CD4-positive, CD25-positive, alpha-beta regulatory T cell (primary cell): ENCODE data around the gene PDE4D. TPM values are rescaled to one million over a fixed set of nuclear protein-coding genes. Genes with fewer than 3 reads are reported as not detected.
A peak's percentile ranks its signal among the peaks of the same experiment; 100 is the strongest.

Experiments used
- ATAC-seq, 2 donors: fragments of 150-1000 bp; cut with Tn5 transposase; one replicate each; pipeline ENCODE4 v1.10.0; 2021; ENCODE audit warnings: low read depth in 2 of 2, moderate number of reproducible peaks in 2 of 2, moderate library complexity in 1 of 2
- DNase-seq, 3 donors: peaks; one replicate each; pipeline versions ENCODE4 v3.0.0 to v3.0.0-alpha.2; 2012 to 2022; ENCODE audit warnings: mixed read lengths in 1 of 3
- H3K27ac ChIP-seq: one replicate; pipeline ENCODE4 v1.7.0; 2013; ENCODE audit warnings: mild to moderate bottlenecking, low read length; ENCODE audit not compliant: insufficient read depth, poor library complexity, severe bottlenecking
- H3K27me3 ChIP-seq: one replicate; pipeline ENCODE4 v1.7.0; 2013; ENCODE audit warnings: low read length; ENCODE audit not compliant: control insufficient read depth, insufficient read depth
- H3K36me3 ChIP-seq: one replicate; pipeline ENCODE4 v1.7.0; 2013; ENCODE audit warnings: mild to moderate bottlenecking, low read length, moderate library complexity; ENCODE audit not compliant: control insufficient read depth, insufficient read depth
- H3K4me1 ChIP-seq: 2 replicates; pipeline ENCODE4 v1.7.0; 2013; ENCODE audit warnings: mild to moderate bottlenecking, low read length; ENCODE audit not compliant: insufficient read depth, control insufficient read depth, poor library complexity, severe bottlenecking
- H3K4me3 ChIP-seq: one replicate; pipeline ENCODE4 v1.7.0; 2013; ENCODE audit warnings: low read depth, mild to moderate bottlenecking, low read length, moderate library complexity
- H3K9me3 ChIP-seq, 2 experiments: 1 replicate in 1 of 2; 2 replicates in 1 of 2; pipeline ENCODE4 v1.7.0; 2013; ENCODE audit warnings: low read length in 2 of 2, mild to moderate bottlenecking in 1 of 2, moderate library complexity in 1 of 2; ENCODE audit not compliant: control insufficient read depth in 2 of 2
- H3K27ac Mint-ChIP-seq, 3 donors: one replicate each; pipeline ENCODE4 v1.8.0; 2020 to 2022; ENCODE audit warnings: mild to moderate bottlenecking in 3 of 3, mixed read lengths in 3 of 3, moderate library complexity in 2 of 3
- H3K27me3 Mint-ChIP-seq: one replicate; pipeline ENCODE4 v1.8.0; 2022; ENCODE audit warnings: mild to moderate bottlenecking, mixed read lengths
- H3K36me3 Mint-ChIP-seq: one replicate; pipeline ENCODE4 v1.8.0; 2020; ENCODE audit warnings: mixed read lengths
- H3K4me1 Mint-ChIP-seq, 4 donors: one replicate each; pipeline ENCODE4 v1.8.0; 2020 to 2022; ENCODE audit warnings: mixed read lengths in 4 of 4, mild to moderate bottlenecking in 1 of 4
- H3K4me3 Mint-ChIP-seq, 4 donors: one replicate each; pipeline ENCODE4 v1.8.0; 2020 to 2022; ENCODE audit warnings: mild to moderate bottlenecking in 4 of 4, mixed read lengths in 4 of 4, moderate library complexity in 3 of 4
- H3K9me3 Mint-ChIP-seq, 7 donors: one replicate each; pipeline ENCODE4 v1.8.0; 2020 to 2022; ENCODE audit warnings: mixed read lengths in 7 of 7, mild to moderate bottlenecking in 3 of 7, moderate library complexity in 2 of 7
- polyA plus RNA-seq, 4 donors: library from polyadenylated mRNA; unstranded; fragments of 300-500 nt; fragmentation: Illumina TruSeq; gene quantifications; one replicate each; pipeline ENCODE4 v1.2.3, GENCODE V29; 2021
- total RNA-seq: library from RNA; stranded (reverse); gene quantifications from one replicate; pipeline ENCODE4 v1.2.3, GENCODE V29; 2022

Gene PDE4D
- total and polyA plus RNA-seq, 5 donors from 2014 or later, result 2.1 to 39.9 (median 4.8) TPM

DNA sequence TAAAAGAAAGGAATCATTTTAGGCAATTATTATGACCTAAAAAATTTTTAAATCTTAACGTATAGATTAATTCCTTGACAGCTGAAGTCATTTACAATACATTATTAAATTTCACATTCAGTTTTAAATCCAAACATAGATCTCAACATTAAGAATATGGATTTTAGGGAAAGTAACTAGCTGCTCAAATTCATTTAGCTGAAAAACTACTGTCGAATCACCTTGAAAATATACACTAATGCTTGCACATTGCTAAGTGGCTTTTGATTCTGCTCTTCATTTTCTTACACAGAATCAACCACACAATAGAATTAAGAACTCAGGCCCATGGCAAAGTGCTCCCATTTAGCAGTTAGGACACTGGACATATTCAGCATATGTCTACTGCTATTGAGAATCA, 856.5 kb downstream of the PDE4D start:
- H3K4me1 Mint-ChIP-seq, result peaks cover 25 to 62% (median 35%) of the 10 kb centered on the region in 4 donors
- peaks cover 15% of the 10 kb centered on the region for H3K27me3 Mint-ChIP-seq
- no peaks in the 10 kb centered on the region for H3K9me3 Mint-ChIP-seq
- peak overlapping the region in 2 of 4 donors; percentile 84 to 96 for H3K4me3 Mint-ChIP-seq
- no peaks in the 10 kb centered on the region for H3K9me3 ChIP-seq
- no peaks in the 10 kb centered on the region for H3K36me3 ChIP-seq
- H3K27ac ChIP-seq, result no peak overlapping the region
- H3K4me3 ChIP-seq, result peak overlapping the region; percentile 92
- H3K36me3 Mint-ChIP-seq, result no peaks in the 10 kb centered on the region
- peaks cover 13% of the 10 kb centered on the region for H3K27me3 ChIP-seq
- peaks cover 28% of the 10 kb centered on the region for H3K4me1 ChIP-seq
- DNase-seq, result no peak
- ATAC-seq, result no peak
- peak overlapping the region in 1 of 3 donors; percentile 80 for H3K27ac Mint-ChIP-seq

DNA sequence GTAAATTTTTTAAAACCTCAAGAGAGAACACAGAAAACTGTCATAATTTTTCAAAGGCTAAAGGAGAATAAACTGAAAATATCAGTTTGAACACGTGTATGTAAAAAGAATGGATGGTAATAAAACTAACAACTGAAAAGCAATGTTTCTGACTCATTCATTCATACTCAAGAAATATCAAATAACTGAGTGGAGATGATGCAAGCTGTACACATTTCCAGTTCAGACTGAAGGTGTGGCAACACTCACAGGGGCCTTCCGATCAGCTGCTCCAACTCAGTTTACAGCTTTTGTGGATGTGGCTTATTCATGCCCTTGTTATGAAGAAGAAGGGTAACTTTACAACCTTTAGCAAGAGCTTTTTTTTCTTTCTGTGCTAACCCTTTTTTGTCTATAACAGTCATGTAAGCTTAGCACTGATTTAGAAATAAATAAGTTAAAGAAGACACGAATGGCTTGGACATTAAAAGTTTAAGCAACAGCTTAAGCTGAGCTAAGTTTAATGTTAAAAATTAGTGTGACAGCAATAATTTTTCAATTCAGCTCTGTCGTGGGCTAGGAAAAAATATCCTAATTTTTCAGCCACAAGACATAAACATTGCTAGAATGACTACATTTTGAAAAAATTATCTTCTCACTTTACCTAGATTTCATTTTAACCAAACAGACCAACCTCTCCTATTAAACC, 857.1 kb downstream of the PDE4D start:
- H3K36me3 ChIP-seq, result no peaks in the 10 kb centered on the region
- Mint-ChIP-seq H3K27me3 (peaks cover 9% of the 10 kb centered on the region), H3K4me3 (peak overlapping the region in 3 of 4 donors; percentile 17 to 65 (median 53)), H3K9me3 (no peaks in the 10 kb centered on the region), H3K27ac (no peak overlapping the region), H3K4me1 (peaks cover 25 to 59% (median 30%) of the 10 kb centered on the region in 4 donors), H3K36me3 (peaks cover 4% of the 10 kb centered on the region)
- H3K4me1 ChIP-seq, result peaks cover 28% of the 10 kb centered on the region
- peaks cover 13% of the 10 kb centered on the region for H3K27me3 ChIP-seq
- DNase-seq (peak in 2 of 3 donors; percentile 3 to 48), ATAC-seq (no peak)
- H3K27ac ChIP-seq, result no peak overlapping the region
- H3K4me3 ChIP-seq, result peak overlapping the region; percentile 92
- no peaks in the 10 kb centered on the region for H3K9me3 ChIP-seq

DNA sequence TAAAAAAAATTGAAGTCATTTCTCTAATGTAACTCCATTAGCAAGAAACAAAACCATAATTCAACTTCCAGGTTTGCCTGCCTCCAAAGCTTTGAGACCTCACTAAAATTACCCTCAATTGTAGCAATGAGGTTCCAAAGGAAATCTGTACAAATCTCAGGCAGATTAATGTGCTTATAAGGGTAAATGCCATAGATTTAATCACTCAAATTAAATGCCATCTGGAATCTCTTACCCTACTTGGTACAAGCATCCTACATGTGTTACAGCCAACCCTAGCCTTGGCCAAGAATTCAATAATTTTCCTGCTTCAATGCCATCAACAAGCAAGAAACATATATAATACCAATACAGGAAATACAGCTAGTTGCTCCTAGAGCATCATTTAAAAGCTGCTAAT, 857.8 kb downstream of the PDE4D start:
- no peak overlapping the region for H3K27ac Mint-ChIP-seq
- Histone ChIP-seq H3K9me3 (no peaks in the 10 kb centered on the region), H3K4me3 (peak overlapping the region; percentile 92), H3K36me3 (no peaks in the 10 kb centered on the region), H3K4me1 (peaks cover 28% of the 10 kb centered on the region), H3K27me3 (peaks cover 10% of the 10 kb centered on the region), H3K27ac (no peak overlapping the region)
- ATAC-seq (no peak), DNase-seq (no peak)
- H3K4me3 Mint-ChIP-seq, result peak overlapping the region in 1 of 4 donors; percentile 65
- H3K9me3 Mint-ChIP-seq, result no peaks in the 10 kb centered on the region
- H3K4me1 Mint-ChIP-seq, result peaks cover 24 to 61% (median 26%) of the 10 kb centered on the region in 4 donors
- H3K36me3 Mint-ChIP-seq, result peaks cover 8% of the 10 kb centered on the region
- peaks cover 7% of the 10 kb centered on the region for H3K27me3 Mint-ChIP-seq

DNA sequence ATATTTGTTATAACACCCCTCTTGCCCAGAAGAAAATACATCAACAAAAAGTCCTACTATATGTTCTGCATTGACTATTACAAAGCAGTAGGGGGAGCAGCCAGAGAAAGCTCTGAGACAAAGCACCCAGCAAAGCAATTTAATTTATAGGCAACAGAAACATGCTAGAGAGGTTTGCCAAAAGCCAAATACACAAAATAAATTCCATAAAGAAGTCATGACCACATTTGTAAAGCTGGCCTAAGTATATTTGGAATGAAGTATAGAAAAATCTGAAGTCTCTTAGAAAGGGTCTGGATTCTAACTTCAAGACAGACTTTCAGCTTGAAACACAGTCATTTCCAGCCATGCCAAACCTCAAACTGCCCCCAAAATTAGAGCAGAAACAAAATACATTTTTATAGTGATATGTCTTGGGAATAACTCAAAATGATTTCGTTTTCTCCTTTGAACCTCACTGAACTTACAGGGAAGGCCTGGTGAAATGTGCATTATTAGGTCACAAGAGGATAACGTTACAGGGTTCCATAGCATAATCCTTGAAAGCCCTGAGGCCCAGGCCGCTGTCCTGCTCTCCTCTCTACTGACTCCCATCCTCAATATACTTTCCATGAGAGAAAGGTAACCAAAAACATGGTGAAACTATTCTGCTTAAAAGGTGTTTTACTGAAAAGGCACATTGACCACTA, 858.9 kb downstream of the PDE4D start:
- H3K36me3 ChIP-seq, result no peaks in the 10 kb centered on the region
- peak in 1 of 2 donors; percentile 18 for ATAC-seq
- peak; percentile 3 to 62 (median 40) for DNase-seq
- H3K9me3 Mint-ChIP-seq, result no peaks in the 10 kb centered on the region
- H3K27ac Mint-ChIP-seq, result peak overlapping the region in 2 of 3 donors; percentile 29 to 42
- H3K4me3 Mint-ChIP-seq, result peak overlapping the region in 1 of 4 donors; percentile 22
- peaks cover 14% of the 10 kb centered on the region for H3K36me3 Mint-ChIP-seq
- H3K4me1 ChIP-seq, result peaks cover 28% of the 10 kb centered on the region
- peaks cover 7% of the 10 kb centered on the region for H3K27me3 ChIP-seq
- H3K4me3 ChIP-seq, result peak overlapping the region; percentile 2
- H3K9me3 ChIP-seq, result no peaks in the 10 kb centered on the region
- no peaks in the 10 kb centered on the region for H3K27me3 Mint-ChIP-seq
- peaks cover 17 to 59% (median 21%) of the 10 kb centered on the region in 4 donors for H3K4me1 Mint-ChIP-seq
- H3K27ac ChIP-seq, result no peak overlapping the region

DNA sequence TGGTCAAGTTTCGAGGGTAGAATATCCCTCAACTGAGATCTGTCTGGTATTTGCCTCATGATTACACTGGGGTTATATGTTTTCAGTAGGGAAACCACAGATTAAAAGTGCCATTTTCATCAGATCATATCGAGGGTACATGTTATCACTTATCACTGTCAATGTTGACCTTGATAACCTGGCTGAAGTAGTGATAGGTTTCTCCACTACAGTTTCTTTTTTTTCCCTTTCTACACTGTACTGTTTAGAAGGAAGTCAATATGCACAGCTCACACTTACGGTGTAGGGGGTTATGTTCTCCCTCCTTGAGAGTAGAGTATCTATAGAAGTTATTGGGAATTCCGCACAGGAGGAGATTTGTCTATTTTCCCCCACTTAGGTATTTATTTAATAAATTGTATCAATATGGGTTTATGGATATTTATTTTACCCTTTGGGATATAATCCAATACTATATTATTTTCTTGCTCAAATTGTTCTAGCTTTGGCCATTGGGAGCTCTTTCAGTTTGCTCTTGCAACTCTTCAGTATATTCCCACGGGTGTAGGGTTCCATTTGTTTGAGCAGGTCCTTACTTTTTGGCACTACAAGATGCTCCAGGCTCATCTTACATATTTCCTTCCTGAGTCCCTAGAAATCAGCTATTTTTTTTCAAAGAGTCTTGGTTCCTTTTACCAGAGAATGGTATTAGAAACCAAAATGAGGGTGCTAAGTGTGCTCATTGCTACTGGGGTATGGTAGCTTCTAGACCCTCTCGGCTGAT, 866.2 kb downstream of the PDE4D start:
- Mint-ChIP-seq H3K4me3 (no peak overlapping the region), H3K9me3 (peaks cover 0 to 1% (median 0%) of the 10 kb centered on the region in 7 donors), H3K36me3 (peaks cover 27% of the 10 kb centered on the region), H3K27me3 (no peaks in the 10 kb centered on the region), H3K4me1 (peaks cover 0 to 12% (median 5%) of the 10 kb centered on the region in 4 donors), H3K27ac (no peak overlapping the region)
- no peaks in the 10 kb centered on the region for H3K27me3 ChIP-seq
- no peak overlapping the region for H3K27ac ChIP-seq
- H3K4me1 ChIP-seq, result no peaks in the 10 kb centered on the region
- ATAC-seq (no peak), DNase-seq (no peak)
- H3K4me3 ChIP-seq, result no peak overlapping the region
- no peaks in the 10 kb centered on the region for H3K36me3 ChIP-seq
- H3K9me3 ChIP-seq, result no peaks in the 10 kb centered on the region

DNA sequence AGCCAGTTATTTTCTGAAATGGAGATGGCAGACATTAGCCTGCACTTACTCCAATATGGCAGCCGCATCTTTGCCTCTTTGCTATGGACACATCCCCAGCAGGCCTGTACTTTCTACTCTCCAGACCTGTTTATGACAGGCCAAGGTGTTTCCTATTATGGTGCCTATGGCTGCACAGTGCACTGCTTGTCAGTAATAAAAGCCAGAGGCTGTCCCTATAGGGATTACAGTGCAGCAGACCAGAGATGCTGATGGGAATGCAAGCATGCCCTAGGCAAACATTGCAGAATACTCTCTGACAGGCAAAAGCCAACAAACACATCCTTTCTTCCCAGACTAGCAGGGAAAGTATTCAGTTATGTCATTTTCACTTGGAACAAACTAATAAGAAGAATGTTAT, 867.8 kb downstream of the PDE4D start:
- Mint-ChIP-seq H3K27ac (no peak overlapping the region), H3K36me3 (peaks cover 26% of the 10 kb centered on the region), H3K27me3 (no peaks in the 10 kb centered on the region), H3K9me3 (peaks cover 0 to 2% (median 0%) of the 10 kb centered on the region in 7 donors), H3K4me1 (peaks cover 0 to 18% (median 7%) of the 10 kb centered on the region in 4 donors), H3K4me3 (no peak overlapping the region)
- Histone ChIP-seq H3K9me3 (no peaks in the 10 kb centered on the region), H3K27me3 (no peaks in the 10 kb centered on the region), H3K4me3 (no peak overlapping the region), H3K4me1 (no peaks in the 10 kb centered on the region), H3K27ac (no peak overlapping the region), H3K36me3 (no peaks in the 10 kb centered on the region)
- ATAC-seq, result no peak
- DNase-seq, result no peak

DNA sequence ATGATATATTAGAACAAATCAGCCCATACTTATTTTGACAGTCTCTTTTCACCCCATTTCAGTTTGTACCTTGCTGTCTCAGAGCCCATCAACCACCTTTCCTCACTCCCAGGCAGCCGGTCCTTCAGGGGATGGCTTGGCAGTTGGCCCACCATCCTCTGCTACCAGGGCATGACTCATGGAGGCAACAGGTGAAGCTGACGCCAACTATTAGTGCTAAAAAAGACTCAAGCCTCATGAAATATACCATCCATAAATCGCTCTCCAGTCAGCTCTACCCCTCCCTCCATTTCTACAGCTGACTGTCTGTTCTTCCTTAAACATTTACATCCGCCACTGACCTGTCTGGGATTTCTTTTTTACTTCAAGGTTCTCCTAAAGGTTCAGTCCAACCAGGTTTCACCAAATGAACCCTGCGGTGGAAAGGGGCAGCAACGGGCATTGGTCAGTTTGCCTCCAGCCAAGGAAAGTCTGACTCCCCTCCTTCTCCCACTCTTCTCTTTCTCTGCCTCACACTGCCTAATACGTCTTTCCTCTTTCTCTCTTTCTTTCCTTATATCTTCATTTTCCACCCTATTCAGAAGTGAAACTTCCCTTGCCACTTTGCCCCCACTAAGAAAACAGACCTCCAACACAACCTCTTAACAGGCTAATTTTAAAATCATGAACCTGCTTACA, 871.5 kb downstream of the PDE4D start:
- H3K27ac Mint-ChIP-seq, result peak overlapping the region in 1 of 3 donors; percentile 2
- no peak overlapping the region for H3K4me3 Mint-ChIP-seq
- peaks cover 37% of the 10 kb centered on the region for H3K36me3 Mint-ChIP-seq
- H3K4me1 ChIP-seq, result no peaks in the 10 kb centered on the region
- H3K27me3 Mint-ChIP-seq, result no peaks in the 10 kb centered on the region
- H3K4me3 ChIP-seq, result no peak overlapping the region
- peaks cover 4% of the 10 kb centered on the region for H3K36me3 ChIP-seq
- ATAC-seq (no peak), DNase-seq (no peak)
- H3K9me3 ChIP-seq, result no peaks in the 10 kb centered on the region
- H3K27me3 ChIP-seq, result no peaks in the 10 kb centered on the region
- H3K27ac ChIP-seq, result no peak overlapping the region
- peaks cover 0 to 16% (median 7%) of the 10 kb centered on the region in 4 donors for H3K4me1 Mint-ChIP-seq
- H3K9me3 Mint-ChIP-seq, result peaks cover 0 to 3% (median 0%) of the 10 kb centered on the region in 7 donors
